ENCODE data around the gene GPATCH8.

GPATCH8 gene

GRCh38 chr17:44380767-44381166, 122.4 kb downstream of the GPATCH8 start:
- Histone ChIP-seq H3K27me3 (ENCODE audit: insufficient read depth, low read depth) (peaks cover 46% of the 10 kb centered on the region; the same call in 1 of the 2 replicates), H3K79me2 (ENCODE audit: insufficient read depth, low read depth) (no peaks in the 10 kb centered on the region), H3K27ac (no peak overlapping the region), H3K4me1 (ENCODE audit: low read depth, poor library complexity, severe bottlenecking) (peaks cover 3% of the 10 kb centered on the region), H3K36me3 (ENCODE audit: insufficient read depth) (no peaks in the 10 kb centered on the region), H4K20me1 (ENCODE audit: insufficient read depth) (no peaks in the 10 kb centered on the region), H3K4me2 (no peak overlapping the region), H2AFZ (ENCODE audit: low read depth) (no peak overlapping the region), H3K9ac (no peak overlapping the region), H3K4me3 (IDR thresholded peaks at IDR 0.05; ENCODE audit: insufficient read depth, low read depth, low read length) (no peak overlapping the region)
- TF ChIP-seq CTCF (conservative IDR thresholded peaks at IDR 0.05; ENCODE audit: low read depth, low read length) = no peak

GRCh38 chr17:44379887-44380286, 123.3 kb downstream of the GPATCH8 start:
- Histone ChIP-seq H4K20me1 (ENCODE audit: insufficient read depth) (no peaks in the 10 kb centered on the region), H3K4me2 (no peak overlapping the region), H2AFZ (ENCODE audit: low read depth) (no peak overlapping the region), H3K36me3 (ENCODE audit: insufficient read depth) (no peaks in the 10 kb centered on the region), H3K27ac (no peak overlapping the region), H3K4me3 (IDR thresholded peaks at IDR 0.05; ENCODE audit: insufficient read depth, low read depth, low read length) (no peak overlapping the region), H3K27me3 (ENCODE audit: insufficient read depth, low read depth) (peaks cover 46% of the 10 kb centered on the region; the same call in 1 of the 2 replicates), H3K9ac (no peak overlapping the region), H3K79me2 (ENCODE audit: insufficient read depth, low read depth) (no peaks in the 10 kb centered on the region), H3K4me1 (ENCODE audit: low read depth, poor library complexity, severe bottlenecking) (no peaks in the 10 kb centered on the region)
- no peak for TF ChIP-seq CTCF (conservative IDR thresholded peaks at IDR 0.05; ENCODE audit: low read depth, low read length)

GRCh38 chr17:44378171-44378705, 125.0 kb downstream of the GPATCH8 start:
- TF ChIP-seq CTCF (conservative IDR thresholded peaks at IDR 0.05; ENCODE audit: low read depth, low read length) = no peak
- Histone ChIP-seq H3K79me2 (ENCODE audit: insufficient read depth, low read depth) (no peaks in the 10 kb centered on the region), H4K20me1 (ENCODE audit: insufficient read depth) (no peaks in the 10 kb centered on the region), H3K4me3 (IDR thresholded peaks at IDR 0.05; ENCODE audit: insufficient read depth, low read depth, low read length) (no peak overlapping the region), H3K36me3 (ENCODE audit: insufficient read depth) (no peaks in the 10 kb centered on the region), H3K27ac (no peak overlapping the region), H3K9ac (no peak overlapping the region), H3K4me2 (no peak overlapping the region), H2AFZ (ENCODE audit: low read depth) (no peak overlapping the region), H3K4me1 (ENCODE audit: low read depth, poor library complexity, severe bottlenecking) (no peaks in the 10 kb centered on the region), H3K27me3 (ENCODE audit: insufficient read depth, low read depth) (peaks cover 44% of the 10 kb centered on the region; the same call in 1 of the 2 replicates)

GRCh38 chr17:44376779-44377178, 126.4 kb downstream of the GPATCH8 start:
- Histone ChIP-seq H3K4me1 (ENCODE audit: low read depth, poor library complexity, severe bottlenecking) (no peaks in the 10 kb centered on the region), H3K79me2 (ENCODE audit: insufficient read depth, low read depth) (no peaks in the 10 kb centered on the region), H3K4me2 (no peak overlapping the region), H3K27me3 (ENCODE audit: insufficient read depth, low read depth) (peaks cover 34% of the 10 kb centered on the region; the same call in 1 of the 2 replicates), H3K9ac (no peak overlapping the region), H4K20me1 (ENCODE audit: insufficient read depth) (no peaks in the 10 kb centered on the region), H3K27ac (no peak overlapping the region), H2AFZ (ENCODE audit: low read depth) (no peak overlapping the region), H3K4me3 (IDR thresholded peaks at IDR 0.05; ENCODE audit: insufficient read depth, low read depth, low read length) (no peak overlapping the region), H3K36me3 (ENCODE audit: insufficient read depth) (no peaks in the 10 kb centered on the region)
- no peak for TF ChIP-seq CTCF (conservative IDR thresholded peaks at IDR 0.05; ENCODE audit: low read depth, low read length)
